Limb (tissue), 2 donors: ENCODE measurements around the gene CEBPG.

Experiments used
- DNase-seq, 2 donors: peaks; one replicate each; pipeline ENCODE4 v3.0.0-alpha.2; 2016; ENCODE audit errors: extremely low spot score in 2 of 2

CEBPG gene

GRCh38 chr19:33373453-33374235 lies at the start of gene CEBPG:
Gene CEBPG, plus strand, starts transcription at chr19:33373709. Its CDS starts 5,531 bp downstream, at chr19:33379240.
- DNase-seq = peak; percentile 86 to 99

DNA sequence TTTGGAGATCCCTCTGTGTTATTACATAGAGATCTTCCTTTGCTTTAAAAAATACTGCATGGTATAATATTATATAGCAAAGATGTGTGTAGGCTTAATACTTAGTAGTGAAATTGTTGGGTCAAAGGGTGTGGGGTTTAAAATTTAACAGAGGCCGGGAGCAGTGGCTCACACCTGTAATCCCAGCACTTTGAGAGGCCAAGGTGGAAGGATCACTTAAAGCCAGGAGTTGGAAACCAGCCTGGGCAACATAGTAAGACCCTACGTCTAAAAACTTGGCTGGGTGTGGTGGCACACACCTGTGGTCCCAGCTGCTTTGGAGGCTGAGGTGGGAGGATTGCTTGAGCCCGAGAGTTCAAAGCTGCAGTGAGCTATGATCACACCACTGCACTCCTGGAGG lies 48.9 kb upstream of the CEBPG start:
- no peak for DNase-seq

GRCh38 chr19:33325920-33326319 lies 47.6 kb upstream of the CEBPG start:
- peak; percentile 37 to 56 for DNase-seq

DNA sequence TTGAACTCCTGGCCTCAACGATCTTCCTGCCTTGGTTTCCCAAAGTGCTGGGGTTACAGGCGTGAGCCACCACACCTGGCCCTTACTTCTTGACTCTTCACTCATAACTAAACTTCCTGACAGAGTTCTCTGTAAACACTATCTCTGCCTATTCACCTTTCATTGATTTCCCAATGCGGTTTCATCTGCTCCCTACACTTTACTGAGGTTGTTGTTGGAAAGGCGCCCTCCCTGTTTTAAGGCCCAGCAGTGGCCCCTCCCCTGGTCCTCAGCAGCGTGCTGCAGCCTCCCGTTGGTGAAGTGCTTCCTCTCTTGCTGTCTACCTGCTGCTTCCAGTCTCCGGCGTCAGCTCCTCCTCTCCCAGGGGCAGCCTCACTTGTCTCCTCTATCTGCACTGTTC lies 44.4 kb upstream of the CEBPG start:
- DNase-seq = no peak

DNA sequence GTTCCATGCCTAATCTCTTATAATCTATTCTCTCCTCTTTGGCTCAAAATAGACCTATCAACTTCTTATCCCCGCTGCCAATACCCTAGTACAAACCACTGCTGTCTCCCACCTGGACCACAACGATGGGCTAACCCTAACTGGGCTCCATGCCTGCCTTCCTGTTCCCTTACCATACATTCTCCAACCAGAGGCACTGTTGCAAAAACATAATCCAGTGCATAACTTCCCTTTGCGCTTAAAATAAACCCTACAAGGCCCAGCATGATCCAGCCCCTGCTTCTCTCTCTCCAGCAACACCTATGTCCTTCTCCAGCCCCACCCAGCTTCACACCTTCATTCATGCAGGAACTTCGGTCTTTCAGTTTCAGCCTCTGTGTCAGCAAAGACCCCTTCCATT lies 43.8 kb upstream of the CEBPG start:
- DNase-seq = no peak

DNA sequence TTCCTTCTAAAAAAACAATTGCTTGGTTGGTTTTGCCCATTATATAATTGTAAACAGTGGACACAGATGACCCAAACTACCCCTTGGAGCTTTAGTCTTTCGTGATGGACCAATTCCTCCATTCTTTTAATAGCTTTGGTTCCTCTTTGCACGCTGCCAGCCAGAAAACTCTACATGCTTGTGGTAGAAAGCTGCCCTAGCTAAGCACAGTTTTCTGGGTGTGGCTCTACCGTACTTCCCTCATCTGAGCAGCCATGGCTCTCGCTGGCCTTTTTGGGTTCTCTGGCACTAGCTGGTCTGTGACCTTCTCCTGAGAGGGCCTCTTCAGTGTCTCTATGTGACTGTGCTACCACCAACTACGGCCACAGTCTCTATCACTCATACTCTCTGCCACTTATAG lies 41.3 kb upstream of the CEBPG start:
- DNase-seq = no peak

GRCh38 chr19:33333151-33333550 lies 40.4 kb upstream of the CEBPG start:
- no peak for DNase-seq

DNA sequence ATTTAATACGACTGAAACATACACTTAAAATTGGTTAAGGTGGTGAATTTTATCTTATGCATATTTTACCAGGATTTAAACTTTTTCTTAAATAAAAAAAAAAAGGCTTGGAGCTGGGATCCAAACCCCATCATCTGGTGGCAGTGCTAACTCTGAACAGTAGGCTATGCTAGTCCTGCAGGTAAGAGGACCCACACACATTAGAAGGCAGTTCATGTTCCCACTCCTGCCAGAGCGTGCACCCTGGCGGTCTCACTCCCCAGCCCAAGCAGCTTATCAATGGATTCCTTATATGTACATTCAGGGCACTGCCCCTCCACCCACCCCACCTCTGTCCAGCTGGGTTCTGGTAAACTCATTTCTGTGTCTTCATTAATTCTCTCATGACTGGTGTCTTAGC lies 39.9 kb upstream of the CEBPG start:
- DNase-seq = no peak

DNA sequence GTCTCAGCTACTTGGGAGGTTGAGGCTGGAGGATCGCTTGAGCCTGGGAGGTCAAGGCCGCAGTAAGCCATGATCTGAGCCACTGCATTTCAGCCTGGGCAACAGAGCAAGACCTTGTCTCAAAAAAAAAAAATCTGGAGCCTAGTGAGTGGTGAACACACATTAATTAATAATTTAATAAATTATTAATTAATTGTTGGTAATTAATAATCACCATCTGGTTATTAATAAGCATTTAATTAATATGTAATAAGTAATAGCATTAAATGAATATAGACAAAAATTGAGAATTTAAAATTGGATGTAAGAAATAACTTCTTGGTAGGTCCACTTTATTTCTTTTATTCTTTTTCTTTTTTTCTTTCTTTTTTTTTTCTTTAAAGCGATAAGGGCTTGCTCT lies 39.2 kb upstream of the CEBPG start:
- DNase-seq = no peak

DNA sequence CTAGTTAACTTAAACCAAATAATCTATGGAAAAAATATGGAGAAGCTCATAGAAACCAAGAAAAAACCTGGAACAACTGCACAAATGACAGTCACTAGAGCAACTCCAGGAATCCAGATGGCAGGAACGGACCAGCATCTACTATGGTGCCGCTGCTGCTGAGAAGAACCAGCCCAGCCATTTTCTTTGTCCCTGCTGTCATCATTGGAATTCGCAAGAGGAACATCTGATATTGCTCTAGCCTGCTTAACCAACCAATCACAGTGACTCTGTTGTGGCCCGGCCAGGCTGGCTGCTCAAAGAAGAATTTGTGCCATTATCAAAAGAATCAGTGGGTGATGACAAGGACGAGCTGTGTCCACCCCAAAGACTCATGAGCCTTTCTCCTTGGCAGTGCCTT lies 38.1 kb upstream of the CEBPG start:
- DNase-seq = no peak

GRCh38 chr19:33339016-33339984 lies 34.2 kb upstream of the CEBPG start:
- DNase-seq = no peak

- DNase-seq = no peak
Measured at GRCh38 chr19:33340991-33341390, 32.5 kb upstream of the CEBPG start.

GRCh38 chr19:33343301-33343700 lies 30.2 kb upstream of the CEBPG start:
- DNase-seq = no peak

DNA sequence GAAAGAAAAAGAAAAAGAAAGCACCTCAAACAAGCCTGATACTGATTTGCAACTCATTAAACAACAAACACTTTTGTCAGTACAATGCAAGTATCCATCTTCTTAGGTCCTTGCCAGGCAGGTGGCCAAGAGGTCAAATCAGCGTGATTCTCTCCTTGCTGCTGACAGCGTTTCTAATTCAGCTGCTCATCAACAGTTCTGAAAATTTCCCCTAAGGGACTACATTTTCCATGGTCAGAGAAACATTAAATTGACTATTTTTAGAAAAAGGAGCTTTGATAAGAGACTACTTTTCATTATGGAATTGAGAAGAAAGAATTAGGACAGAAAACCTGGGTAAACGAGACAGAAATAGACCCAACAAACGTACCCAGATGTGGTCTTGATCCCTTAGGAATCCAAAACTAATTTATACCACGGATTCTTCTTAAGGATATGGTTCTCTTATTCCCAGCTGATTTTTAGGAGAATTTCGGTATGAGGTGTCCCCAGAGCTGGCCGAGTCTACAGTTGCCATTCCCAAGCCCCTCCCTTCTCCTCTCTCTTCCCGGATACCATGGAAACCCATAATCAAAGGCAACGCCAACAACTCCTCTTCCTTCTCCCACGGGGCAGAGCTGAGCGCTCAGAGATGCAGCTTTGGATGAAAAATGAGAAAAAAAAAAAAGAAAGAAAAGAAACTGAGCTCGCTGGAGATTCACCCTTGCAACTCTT lies 29.5 kb upstream of the CEBPG start:
- DNase-seq = peak; percentile 28 to 68

DNA sequence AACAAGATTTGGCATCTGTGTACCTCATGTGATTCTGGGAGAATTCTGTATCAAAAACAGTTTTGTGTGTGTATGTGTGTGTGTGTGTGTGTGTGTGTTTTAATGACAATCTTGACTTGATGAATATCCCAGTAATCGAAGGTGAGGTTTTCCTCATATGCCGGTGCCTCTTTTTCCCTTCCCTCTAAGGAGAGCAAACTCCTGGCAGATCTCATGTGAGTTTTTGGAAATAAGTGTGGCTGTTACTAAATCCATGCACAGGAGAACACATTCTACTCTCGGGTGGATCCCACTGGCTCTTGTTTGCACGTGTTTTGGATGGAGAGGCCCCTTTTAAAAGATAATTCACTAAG lies 29.0 kb upstream of the CEBPG start:
- peak in 1 of 2 donors; percentile 35 for DNase-seq

GRCh38 chr19:33345163-33345562 lies 28.3 kb upstream of the CEBPG start:
- DNase-seq = no peak

GRCh38 chr19:33346665-33347064 lies 26.8 kb upstream of the CEBPG start:
- DNase-seq = no peak

GRCh38 chr19:33347300-33347699 lies 26.2 kb upstream of the CEBPG start:
- no peak for DNase-seq

GRCh38 chr19:33348301-33349010 lies 25.1 kb upstream of the CEBPG start:
- DNase-seq = no peak

DNA sequence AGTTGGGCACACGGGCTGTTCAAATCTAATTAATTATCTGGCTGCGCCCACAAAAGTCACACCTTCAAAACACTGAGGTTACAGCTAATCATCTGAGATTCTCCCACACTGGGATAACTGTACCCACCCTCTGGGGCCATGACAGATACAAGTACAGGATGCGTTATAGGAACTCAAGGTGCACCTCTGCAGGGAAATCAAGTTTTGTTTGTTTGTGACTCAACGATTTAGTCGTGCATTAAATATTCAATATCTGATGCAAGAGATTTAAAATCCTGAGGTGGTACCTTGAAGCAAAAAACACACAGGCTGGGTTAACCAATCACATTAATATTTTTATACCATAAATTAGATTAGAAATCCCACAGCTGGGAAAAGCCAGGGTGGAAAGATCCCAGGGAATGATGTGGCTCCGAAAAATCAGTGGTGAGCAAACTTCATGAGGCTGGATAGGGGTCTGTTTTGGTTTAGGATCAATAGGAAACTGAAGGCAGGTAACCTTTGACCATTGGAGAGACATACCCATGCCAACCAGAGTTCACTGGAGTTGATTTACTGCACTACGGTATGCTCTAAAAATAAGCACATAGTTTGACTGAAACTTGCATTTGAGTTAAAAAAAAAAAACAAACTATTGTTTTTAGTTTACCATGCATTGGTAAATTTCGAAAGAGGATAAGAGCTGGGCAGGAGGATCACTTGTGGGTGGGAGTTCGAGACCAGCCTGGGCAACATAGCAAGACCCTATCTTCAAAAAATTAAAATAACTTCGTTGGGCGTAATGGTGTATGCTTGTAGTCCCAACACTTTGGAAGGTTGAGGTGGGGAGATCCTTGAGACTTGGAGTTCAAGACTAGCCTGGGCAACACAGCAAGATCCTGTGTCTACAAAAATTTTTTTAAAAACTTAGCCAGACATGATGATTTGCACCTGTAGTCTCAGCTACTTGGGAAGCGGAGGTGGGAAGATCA lies 23.9 kb upstream of the CEBPG start:
- no peak for DNase-seq
